ENCODE results near the gene KRT26. TPM values are rescaled to one million over a fixed set of nuclear protein-coding genes. Genes with fewer than 3 reads are reported as not detected.
"Not testable (repeated sequence)": the region's sequence is repeated elsewhere in the genome, so short reads cannot be mapped to it uniquely, and the experiment has no call there.

Gene KRT26, protein sequence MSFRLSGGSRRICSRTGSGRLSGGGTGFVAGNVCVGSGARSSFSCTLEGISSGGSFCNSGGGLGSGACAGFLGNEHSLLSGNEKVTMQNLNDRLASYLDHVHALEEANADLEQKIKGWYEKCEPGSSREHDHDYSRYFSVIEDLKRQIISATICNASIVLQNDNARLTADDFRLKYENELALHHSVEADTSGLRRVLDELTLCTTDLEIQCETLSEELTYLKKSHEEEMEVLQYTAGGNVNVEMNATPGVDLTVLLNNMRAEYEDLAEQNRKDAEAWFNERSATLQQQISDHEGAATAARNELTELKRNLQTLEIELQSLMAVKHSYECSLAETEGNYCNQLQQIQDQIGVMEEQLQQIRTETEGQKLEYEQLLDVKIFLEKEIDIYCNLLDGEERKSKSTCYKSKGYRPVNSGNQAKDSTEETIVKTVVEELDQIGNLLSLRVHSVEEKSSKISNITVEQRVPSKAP
- total RNA-seq = not detected

DNA sequence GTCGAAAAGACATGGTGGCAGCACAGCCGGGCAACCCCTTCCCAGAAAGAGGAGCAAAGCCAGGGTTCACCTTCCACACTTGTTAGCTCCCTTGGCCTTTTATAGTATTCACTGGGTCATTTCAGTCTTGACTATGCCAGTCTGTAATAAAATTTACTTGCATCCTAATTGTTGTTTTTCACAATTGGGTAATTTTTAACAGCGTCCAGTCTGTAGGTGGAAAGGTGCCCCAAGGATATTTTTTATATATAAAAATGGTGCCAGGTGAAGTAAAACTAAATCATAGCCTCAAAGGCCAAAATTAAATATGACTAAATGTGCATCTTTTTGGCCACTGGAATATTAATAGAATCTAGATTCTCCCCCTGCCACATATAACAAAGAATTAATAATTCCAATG is at the start of gene KRT26:
TSS of gene KRT26 (minus strand) at position 101 of the 400 bp plus-strand sequence. CDS start at position 13, 88 bp downstream.
- H3K27me3 Mint-ChIP-seq = peaks cover 54% of the 10 kb centered on the region
- ATAC-seq = no peak
- H3K36me3 Mint-ChIP-seq = no peaks in the 10 kb centered on the region
- H3K4me3 Mint-ChIP-seq = no peak within 1 kb of the TSS
- DNase-seq = no peak
- CTCF ChIA-PET = no interaction called here
- no peaks in the 10 kb centered on the region for H3K4me1 Mint-ChIP-seq
- no peak within 1 kb of the TSS for H3K27ac Mint-ChIP-seq
- no peaks in the 10 kb centered on the region for H3K9me3 Mint-ChIP-seq (ENCODE audit: low read depth)

DNA sequence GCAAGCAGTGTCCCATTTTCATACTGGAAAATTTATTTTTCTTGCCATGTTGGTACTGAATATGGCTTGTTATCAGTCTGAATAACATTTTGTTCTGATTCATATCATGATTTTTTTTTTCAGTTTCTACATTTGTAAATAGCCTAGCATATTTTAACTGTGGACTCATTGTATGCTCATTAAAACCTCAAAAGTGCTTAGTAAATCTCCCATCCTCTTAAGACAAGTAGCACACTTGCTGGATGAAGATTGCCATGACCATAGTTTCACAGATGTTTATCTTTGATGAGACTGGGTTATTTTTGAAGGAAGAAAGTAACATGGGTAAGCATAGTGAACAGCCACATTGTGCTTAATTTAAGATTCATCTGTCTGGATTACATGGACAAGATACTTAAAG is 49.5 kb upstream of the KRT26 start:
- H3K27me3 Mint-ChIP-seq = no peaks in the 10 kb centered on the region
- H3K27ac Mint-ChIP-seq = no peak overlapping the region
- no peaks in the 10 kb centered on the region for H3K9me3 Mint-ChIP-seq (ENCODE audit: low read depth)
- H3K36me3 Mint-ChIP-seq = peaks cover 30% of the 10 kb centered on the region
- CTCF ChIA-PET = interaction anchor here (1.5 kb wide), 1 partner anchor 841 kb away, joined by 3 read pairs; no protein-coding TSS in a partner anchor
- H3K4me1 Mint-ChIP-seq = peaks cover 28% of the 10 kb centered on the region
- ATAC-seq (no peak), DNase-seq (no peak)
- no peak overlapping the region for H3K4me3 Mint-ChIP-seq

DNA sequence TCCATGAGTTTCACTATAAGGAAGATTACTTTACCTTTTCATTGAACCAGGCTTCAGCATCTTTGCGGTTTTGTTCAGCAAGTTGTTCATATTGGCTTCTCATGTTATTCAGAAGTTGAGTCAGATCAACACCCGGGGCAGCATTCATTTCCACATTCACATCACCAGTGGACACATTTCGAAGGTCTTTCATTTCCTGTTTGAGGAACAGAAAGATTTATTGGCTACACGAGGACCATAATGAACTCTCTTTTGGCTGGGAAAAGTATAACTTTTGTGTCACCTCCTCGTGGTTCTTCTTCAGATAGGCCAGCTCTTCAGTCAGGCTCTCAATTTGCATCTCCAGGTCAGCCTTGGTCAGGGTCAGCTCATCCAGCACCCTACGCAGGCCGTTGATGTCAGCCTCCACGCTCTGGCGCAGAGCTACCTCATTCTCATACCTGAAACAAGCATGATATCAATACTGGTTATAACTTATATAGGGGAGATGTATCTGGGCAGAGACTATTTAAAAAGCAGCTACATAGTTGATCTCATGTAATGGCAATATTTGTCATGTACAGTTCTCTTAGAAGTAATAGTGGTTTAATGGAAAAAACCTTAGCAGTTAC is 48.3 kb upstream of the KRT26 start:
- CTCF ChIA-PET = interaction anchor here (0.7 to 1.6 kb wide), 2 partner anchors 18 to 842 kb away, joined by 3 to 7 read pairs; no protein-coding TSS in a partner anchor
- no peaks in the 10 kb centered on the region for H3K27me3 Mint-ChIP-seq
- H3K4me1 Mint-ChIP-seq = peaks cover 28% of the 10 kb centered on the region

DNA sequence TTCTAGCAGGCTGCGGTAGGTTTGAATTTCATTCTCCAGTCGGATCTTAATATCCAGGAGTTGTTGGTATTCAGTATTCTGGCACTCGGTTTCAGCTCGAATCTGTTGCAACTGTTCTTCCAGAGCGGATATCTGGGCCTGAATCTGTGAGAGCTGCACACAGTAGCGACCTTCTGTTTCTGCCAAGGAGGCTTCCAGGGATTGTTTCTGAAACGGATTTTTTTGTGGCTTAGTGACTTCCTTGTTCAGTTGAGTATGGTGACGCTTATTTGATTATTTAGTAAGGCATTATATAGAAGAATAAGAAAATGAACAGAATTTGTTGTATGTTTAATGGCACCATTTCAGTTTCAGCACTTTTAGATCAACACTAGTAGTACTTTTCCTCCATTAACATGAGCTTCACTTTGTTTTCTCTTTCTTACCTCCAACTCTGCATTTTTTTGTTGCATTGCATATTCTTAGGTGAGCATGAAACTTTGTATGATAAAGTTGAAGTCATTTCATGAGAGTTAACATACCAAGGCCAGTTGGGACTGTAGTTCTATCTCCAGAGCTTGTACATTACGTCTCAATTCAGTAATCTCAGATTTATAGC is 47.6 kb upstream of the KRT26 start:
- Mint-ChIP-seq H3K27ac (peak overlapping the region; percentile 82), H3K4me3 (peak overlapping the region; percentile 88), H3K27me3 (peaks cover 2% of the 10 kb centered on the region), H3K9me3 (ENCODE audit: low read depth) (no peaks in the 10 kb centered on the region), H3K36me3 (peaks cover 33% of the 10 kb centered on the region), H3K4me1 (peaks cover 28% of the 10 kb centered on the region)
- no peak for ATAC-seq
- CTCF ChIA-PET = interaction anchor here (1.0 to 1.6 kb wide), 3 partner anchors 830 to 876 kb away, joined by 3 to 7 read pairs (median 3); no protein-coding TSS in a partner anchor
- no peak for DNase-seq

More for the DNA sequence above, 48.3 kb upstream of the KRT26 start:
- Mint-ChIP-seq H3K36me3 (peaks cover 31% of the 10 kb centered on the region), H3K27ac (peak overlapping the region; percentile 82), H3K4me3 (peak overlapping the region; percentile 88), H3K9me3 (ENCODE audit: low read depth) (no peaks in the 10 kb centered on the region)
- no peak for ATAC-seq
- DNase-seq = no peak

DNA sequence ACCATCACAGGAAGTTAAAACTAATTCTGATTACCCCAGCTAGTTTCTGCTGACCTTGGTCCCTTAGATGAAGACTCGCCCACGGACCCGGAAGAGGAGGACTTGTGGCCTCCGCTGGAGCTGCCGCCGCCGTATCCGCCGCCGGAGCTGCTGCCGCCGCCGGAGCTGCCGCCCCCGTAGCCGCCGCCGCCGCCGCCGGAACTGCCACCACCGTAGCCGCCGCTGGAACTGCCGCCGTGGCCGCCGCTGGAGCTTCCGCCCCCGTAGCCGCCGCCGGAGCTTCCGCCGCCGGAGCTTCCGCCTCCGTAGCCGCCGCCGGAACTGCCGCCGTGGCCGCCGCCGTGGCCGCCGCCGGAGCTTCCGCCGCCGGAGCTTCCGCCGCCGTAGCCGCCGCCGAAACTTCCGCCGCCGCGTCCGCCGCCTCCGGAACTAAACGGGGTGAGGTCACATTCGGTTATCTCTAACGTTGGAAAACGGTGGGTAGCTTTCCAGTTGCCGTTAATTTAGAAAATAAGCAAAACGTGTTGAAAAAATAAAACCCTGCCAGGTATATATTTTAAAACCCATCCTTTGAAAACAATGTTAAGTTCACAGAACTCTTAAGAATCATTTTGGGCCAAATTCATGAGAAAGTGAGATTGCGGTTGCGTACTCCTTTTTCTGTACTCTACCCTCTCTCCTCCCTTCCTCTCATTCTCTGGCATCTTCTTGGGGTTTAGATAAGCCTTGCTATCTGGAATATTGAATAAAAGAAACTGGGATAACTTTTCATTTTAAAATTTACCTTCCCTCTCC is 46.9 kb upstream of the KRT26 start:
- Mint-ChIP-seq H3K27ac (peak overlapping the region; percentile 87), H3K36me3 (peaks cover 34% of the 10 kb centered on the region), H3K4me3 (peak overlapping the region; percentile 88), H3K27me3 (peaks cover 9% of the 10 kb centered on the region), H3K4me1 (peaks cover 21% of the 10 kb centered on the region), H3K9me3 (ENCODE audit: low read depth) (no peaks in the 10 kb centered on the region)
- CTCF ChIA-PET = interaction anchor here (0.8 to 1.3 kb wide), 9 partner anchors 11 to 877 kb away, joined by 3 to 6 read pairs (median 3); no protein-coding TSS in a partner anchor
- peak; percentile 88 for DNase-seq
- peak; percentile 87 for ATAC-seq

DNA sequence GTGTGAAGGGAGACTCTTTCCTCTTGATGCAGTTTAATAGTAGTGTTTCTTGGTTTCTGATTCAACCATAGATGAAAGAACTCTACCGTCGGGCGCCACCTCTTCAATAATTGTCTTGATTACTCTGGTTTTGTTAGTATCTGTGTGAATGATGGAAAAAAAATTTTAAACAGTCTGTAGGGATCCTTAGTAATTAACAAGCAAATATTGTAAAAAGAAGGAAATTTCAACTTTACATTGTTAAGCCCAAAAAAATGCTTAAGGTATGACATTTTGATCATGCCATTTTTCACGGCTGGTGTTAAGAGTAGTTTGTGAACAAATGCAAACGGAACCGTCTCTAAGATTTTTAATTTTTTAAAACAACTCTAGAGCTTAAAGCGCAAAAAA is 46.3 kb upstream of the KRT26 start:
- DNase-seq (no peak), ATAC-seq (no peak)
- CTCF ChIA-PET = interaction anchor here (0.8 to 1.3 kb wide), 10 partner anchors 11 to 877 kb away, joined by 3 to 6 read pairs (median 3); no protein-coding TSS in a partner anchor
- no peaks in the 10 kb centered on the region for H3K9me3 Mint-ChIP-seq (ENCODE audit: low read depth)
- H3K4me1 Mint-ChIP-seq = peaks cover 20% of the 10 kb centered on the region
- peaks cover 12% of the 10 kb centered on the region for H3K27me3 Mint-ChIP-seq
- H3K27ac Mint-ChIP-seq = peak overlapping the region; percentile 87
- H3K4me3 Mint-ChIP-seq = peak overlapping the region; percentile 88
- H3K36me3 Mint-ChIP-seq = peaks cover 34% of the 10 kb centered on the region

DNA sequence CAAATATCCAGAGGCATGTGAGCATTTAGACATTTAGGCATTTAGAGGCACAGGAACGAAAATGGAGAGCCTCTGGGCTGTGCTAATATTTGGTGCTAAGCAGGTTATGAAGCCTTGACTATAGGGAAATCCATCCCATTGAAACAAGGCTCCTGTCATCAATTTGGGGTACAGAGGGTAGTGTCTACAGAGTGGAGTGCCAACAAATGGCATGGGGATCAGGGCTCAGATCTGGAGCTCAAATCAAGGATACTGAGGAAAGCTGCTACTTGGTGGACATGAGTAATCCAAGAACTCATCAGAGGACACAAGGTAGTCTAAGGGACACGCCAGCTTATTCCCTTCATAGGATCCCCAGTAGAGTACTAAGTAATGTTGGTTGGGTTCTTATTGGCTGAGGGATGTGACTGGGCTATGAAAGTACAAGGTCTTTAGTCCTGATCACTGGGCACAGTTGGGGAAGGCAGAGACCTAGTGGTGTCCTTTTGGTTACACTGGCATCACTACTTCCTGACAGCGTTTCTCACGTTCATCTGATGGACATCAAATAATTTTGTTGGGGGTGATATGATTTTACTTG is 45.2 kb upstream of the KRT26 start:
- Mint-ChIP-seq H3K27ac (no peak overlapping the region), H3K4me1 (peaks cover 20% of the 10 kb centered on the region), H3K27me3 (peaks cover 20% of the 10 kb centered on the region), H3K4me3 (peak overlapping the region; percentile 51), H3K9me3 (ENCODE audit: low read depth) (no peaks in the 10 kb centered on the region), H3K36me3 (peaks cover 34% of the 10 kb centered on the region)
- DNase-seq (no peak), ATAC-seq (no peak)
- CTCF ChIA-PET = interaction anchor here (1.0 to 1.2 kb wide), 4 partner anchors 13 to 833 kb away, joined by 3 read pairs; no protein-coding TSS in a partner anchor

DNA sequence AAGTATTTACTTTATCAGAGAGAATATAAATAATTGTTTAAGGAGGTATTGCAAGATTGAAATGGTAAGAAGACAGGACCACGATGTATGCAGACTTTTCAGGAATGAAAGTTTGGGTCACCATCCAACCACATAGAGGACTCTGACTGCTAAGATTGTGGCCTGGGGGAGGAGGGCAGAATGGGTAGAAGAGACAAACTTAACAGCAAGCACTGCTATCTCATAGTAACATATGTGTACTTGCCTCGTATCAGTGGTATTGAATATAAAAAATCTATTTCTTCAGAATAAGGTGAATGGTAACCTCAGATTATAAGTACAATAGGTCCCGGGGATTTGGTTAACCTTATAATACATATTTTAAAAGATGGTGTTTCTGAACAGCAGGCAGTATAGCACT is 44.6 kb upstream of the KRT26 start:
- ATAC-seq (no peak), DNase-seq (no peak)
- CTCF ChIA-PET = interaction anchor here (1.0 to 1.1 kb wide), 3 partner anchors 733 to 834 kb away, joined by 3 read pairs; no protein-coding TSS in a partner anchor
- peak overlapping the region; percentile 24 for H3K4me3 Mint-ChIP-seq
- H3K27me3 Mint-ChIP-seq = peaks cover 27% of the 10 kb centered on the region
- peaks cover 32% of the 10 kb centered on the region for H3K36me3 Mint-ChIP-seq
- H3K27ac Mint-ChIP-seq = peak overlapping the region; percentile 53
- H3K4me1 Mint-ChIP-seq = peaks cover 20% of the 10 kb centered on the region
- H3K9me3 Mint-ChIP-seq (ENCODE audit: low read depth) = no peaks in the 10 kb centered on the region

DNA sequence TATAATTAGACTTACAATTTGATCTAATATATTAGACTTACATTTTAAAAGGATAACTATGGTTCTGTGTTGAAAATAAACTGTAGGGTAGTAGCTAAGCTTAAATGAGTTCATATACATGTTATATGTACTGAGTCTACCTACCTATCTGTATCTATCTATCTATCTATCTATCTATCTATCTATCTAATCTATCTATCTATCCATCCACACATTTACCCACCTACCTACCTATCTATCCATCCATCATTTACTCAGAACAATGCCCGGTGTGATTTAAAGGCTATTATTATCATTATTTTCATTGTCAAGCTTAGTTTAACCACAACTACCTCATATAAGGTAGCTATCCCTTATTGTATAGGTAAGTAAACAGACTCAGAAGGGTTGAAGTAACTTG is 43.4 kb upstream of the KRT26 start:
- peaks cover 18% of the 10 kb centered on the region for H3K4me1 Mint-ChIP-seq
- peaks cover 37% of the 10 kb centered on the region for H3K27me3 Mint-ChIP-seq
- peaks cover 30% of the 10 kb centered on the region for H3K36me3 Mint-ChIP-seq
- CTCF ChIA-PET = interaction anchor here (0.8 to 1.1 kb wide), 3 partner anchors 12 to 733 kb away, joined by 4 to 5 read pairs (median 4); no protein-coding TSS in a partner anchor
- ATAC-seq (no peak), DNase-seq (no peak)
- no peak overlapping the region for H3K27ac Mint-ChIP-seq
- no peaks in the 10 kb centered on the region for H3K9me3 Mint-ChIP-seq (ENCODE audit: low read depth)
- H3K4me3 Mint-ChIP-seq = no peak overlapping the region

DNA sequence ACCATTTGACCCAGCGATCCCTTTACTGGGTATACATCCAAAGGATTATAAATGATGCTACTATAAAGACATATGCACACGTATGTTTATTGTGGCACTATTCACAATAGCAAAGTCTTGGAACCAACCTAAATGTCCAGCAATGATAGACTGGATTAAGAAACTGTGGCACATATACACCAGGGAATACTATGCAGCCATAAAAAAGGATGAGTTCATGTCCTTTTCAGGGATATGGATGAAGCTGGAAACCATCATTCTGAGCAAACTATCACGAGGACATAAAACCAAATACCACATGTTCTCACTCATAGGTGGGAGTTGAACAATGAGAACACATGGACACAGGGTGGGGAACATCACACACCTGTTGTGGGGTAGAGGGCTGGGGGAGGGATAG is 42.7 kb upstream of the KRT26 start:
- peaks cover 44% of the 10 kb centered on the region for H3K27me3 Mint-ChIP-seq
- not testable (repeated sequence) for ATAC-seq; DNase-seq; H3K27ac Mint-ChIP-seq; H3K4me3 Mint-ChIP-seq; H3K9me3 Mint-ChIP-seq (ENCODE audit: low read depth)
- H3K36me3 Mint-ChIP-seq = peaks cover 24% of the 10 kb centered on the region
- CTCF ChIA-PET = interaction anchor here (1.1 kb wide), 1 partner anchor 734 kb away, joined by 4 read pairs; no protein-coding TSS in a partner anchor
- H3K4me1 Mint-ChIP-seq = peaks cover 10% of the 10 kb centered on the region

DNA sequence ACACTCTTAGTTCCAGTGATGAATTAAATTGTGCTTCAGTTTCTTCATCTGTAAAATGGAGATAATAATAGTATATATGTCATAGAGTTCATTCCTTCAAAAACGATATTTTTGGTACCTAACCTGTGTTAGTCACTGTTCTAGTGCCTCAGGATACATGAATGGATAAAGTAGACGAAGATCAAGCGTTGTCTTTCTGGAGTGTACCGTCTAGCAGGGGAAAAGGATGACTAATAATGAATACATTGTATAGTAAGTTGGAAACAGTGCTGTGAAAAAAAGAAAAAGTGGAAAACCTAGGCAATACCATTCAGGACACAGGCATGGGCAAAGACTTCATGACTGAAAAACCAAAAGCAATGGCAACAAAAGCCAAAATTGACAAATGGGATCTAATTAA is 41.8 kb upstream of the KRT26 start:
- no peak overlapping the region for H3K4me3 Mint-ChIP-seq
- H3K27me3 Mint-ChIP-seq = peaks cover 51% of the 10 kb centered on the region
- CTCF ChIA-PET = no interaction called here

DNA sequence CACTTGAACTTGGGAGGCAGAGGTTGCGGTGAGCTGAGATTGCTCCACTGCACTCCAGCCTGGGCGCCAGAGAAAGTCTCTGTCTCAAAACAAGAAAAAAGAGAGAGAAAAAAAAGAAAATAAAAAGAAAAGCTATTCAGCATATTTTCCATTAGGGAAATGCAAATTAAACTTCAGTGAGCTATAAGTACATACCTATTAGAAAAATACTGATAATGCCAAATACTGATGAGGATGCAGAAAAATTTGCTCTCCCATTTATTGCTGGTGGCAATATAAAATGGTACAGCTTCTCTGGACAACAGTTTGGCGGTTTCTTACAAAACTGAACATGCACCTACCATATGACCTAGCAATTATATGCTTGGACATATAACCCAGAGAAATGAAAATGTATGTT is 40.6 kb upstream of the KRT26 start:
- H3K27me3 Mint-ChIP-seq = peaks cover 60% of the 10 kb centered on the region

More for the DNA sequence above, 41.8 kb upstream of the KRT26 start:
- Mint-ChIP-seq H3K9me3 (ENCODE audit: low read depth) (no peaks in the 10 kb centered on the region), H3K27ac (no peak overlapping the region), H3K4me1 (peaks cover 8% of the 10 kb centered on the region), H3K36me3 (peaks cover 18% of the 10 kb centered on the region)
- DNase-seq = no peak
- ATAC-seq = no peak

More for the DNA sequence above, 40.6 kb upstream of the KRT26 start:
- H3K9me3 Mint-ChIP-seq (ENCODE audit: low read depth) = no peaks in the 10 kb centered on the region
- no peak for ATAC-seq
- CTCF ChIA-PET = no interaction called here
- no peak for DNase-seq
- peaks cover 14% of the 10 kb centered on the region for H3K36me3 Mint-ChIP-seq
- H3K4me1 Mint-ChIP-seq = peaks cover 6% of the 10 kb centered on the region
- no peak overlapping the region for H3K4me3 Mint-ChIP-seq
- no peak overlapping the region for H3K27ac Mint-ChIP-seq

Data from activated CD8-positive, alpha-beta memory T cell treated with anti-CD3 and anti-CD28 coated beads, Interleukin-2, amount 10 ng/mL, durations not matched to agents 7 days and 5 days (primary cell).